ENCODE measurements around the gene TCF4.

GRCh38 chr18:55268151-55268601 lies 319.8 kb downstream of the TCF4 start:
- TF ChIP-seq CTCF (IDR thresholded peaks at IDR 0.05) (no peak), POLR2A (IDR thresholded peaks at IDR 0.05) (no peak)

Data from stomach (tissue), 4 donors.